Subcutaneous abdominal adipose tissue (tissue), 5 donors: Measurements from ENCODE around the gene PHLDB1.

Experiments
- H3K27ac ChIP-seq: one replicate; pipeline ENCODE4 v1.7.0; 2013; ENCODE audit warnings: low read depth, mild to moderate bottlenecking, inconsistent platforms, low read length, moderate library complexity
- H3K27me3 ChIP-seq, 5 donors: one replicate each; pipeline ENCODE4 v1.7.0; 2013; ENCODE audit warnings: low read length in 5 of 5, inconsistent platforms in 1 of 5; ENCODE audit not compliant: control insufficient read depth in 5 of 5, insufficient read depth in 4 of 5
- H3K36me3 ChIP-seq, 5 donors: one replicate each; pipeline ENCODE4 v1.7.0; 2013; ENCODE audit warnings: low read length in 5 of 5; ENCODE audit not compliant: control insufficient read depth in 5 of 5, insufficient read depth in 5 of 5
- H3K4me1 ChIP-seq, 5 donors: one replicate each; pipeline ENCODE4 v1.7.0; 2013; ENCODE audit warnings: low read length in 5 of 5, mild to moderate bottlenecking in 3 of 5, moderate library complexity in 1 of 5; ENCODE audit not compliant: control insufficient read depth in 5 of 5, insufficient read depth in 5 of 5
- H3K4me3 ChIP-seq, 5 donors: one replicate each; pipeline ENCODE4 v1.7.0; 2013; ENCODE audit warnings: low read length in 5 of 5, low read depth in 1 of 5
- H3K9ac ChIP-seq, 5 donors: one replicate each; pipeline ENCODE4 v1.7.0; 2013; ENCODE audit warnings: low read length in 5 of 5, mild to moderate bottlenecking in 4 of 5, moderate library complexity in 3 of 5
- H3K9me3 ChIP-seq, 5 donors: one replicate each; pipeline ENCODE4 v1.7.0; 2013; ENCODE audit warnings: low read length in 5 of 5; ENCODE audit not compliant: control insufficient read depth in 5 of 5
- donor health status: healthy.
- donor health status: healthy.
- donor health status: healthy.
- donor health status: healthy.
- donor health status: healthy.

PHLDB1 gene

GRCh38 chr11:118646393-118646792, 39.0 kb downstream of the PHLDB1 start:
- peak overlapping the region; percentile 91 for H3K27ac ChIP-seq
- no peak overlapping the region for H3K4me3 ChIP-seq
- peaks cover 24 to 75% (median 70%) of the 10 kb centered on the region in 5 donors for H3K4me1 ChIP-seq
- no peak overlapping the region for H3K9ac ChIP-seq
- H3K27me3 ChIP-seq = no peaks in the 10 kb centered on the region
- H3K36me3 ChIP-seq = peaks cover 7 to 96% (median 85%) of the 10 kb centered on the region in 5 donors
- H3K9me3 ChIP-seq = no peaks in the 10 kb centered on the region

- H3K4me1 ChIP-seq = peaks cover 23 to 56% (median 52%) of the 10 kb centered on the region in 5 donors
- peak overlapping the region; percentile 91 for H3K27ac ChIP-seq
- H3K36me3 ChIP-seq = peaks cover 8 to 96% (median 83%) of the 10 kb centered on the region in 5 donors
- no peak overlapping the region for H3K4me3 ChIP-seq
- H3K9ac ChIP-seq = peak overlapping the region in 2 of 5 donors; percentile 19 to 77
- H3K27me3 ChIP-seq = no peaks in the 10 kb centered on the region
- no peaks in the 10 kb centered on the region for H3K9me3 ChIP-seq
Measured at GRCh38 chr11:118648291-118648690, 40.9 kb downstream of the PHLDB1 start.

- Histone ChIP-seq H3K27me3 (no peaks in the 10 kb centered on the region), H3K4me1 (peaks cover 19 to 39% (median 36%) of the 10 kb centered on the region in 5 donors), H3K9ac (peak overlapping the region in 1 of 5 donors; percentile 3), H3K27ac (peak overlapping the region; percentile 91), H3K36me3 (peaks cover 14 to 92% (median 80%) of the 10 kb centered on the region in 5 donors), H3K9me3 (no peaks in the 10 kb centered on the region), H3K4me3 (no peak overlapping the region)
Measured at GRCh38 chr11:118649941-118650340, 42.5 kb downstream of the PHLDB1 start.

- no peaks in the 10 kb centered on the region for H3K9me3 ChIP-seq
- peaks cover 18 to 92% (median 80%) of the 10 kb centered on the region in 5 donors for H3K36me3 ChIP-seq
- no peak overlapping the region for H3K4me3 ChIP-seq
- H3K27ac ChIP-seq = peak overlapping the region; percentile 91
- no peaks in the 10 kb centered on the region for H3K27me3 ChIP-seq
- H3K9ac ChIP-seq = no peak overlapping the region
- H3K4me1 ChIP-seq = peaks cover 17 to 35% (median 32%) of the 10 kb centered on the region in 5 donors
Measured at GRCh38 chr11:118650366-118650765, 43.0 kb downstream of the PHLDB1 start.

- Histone ChIP-seq H3K4me3 (no peak overlapping the region), H3K4me1 (peaks cover 11 to 23% (median 18%) of the 10 kb centered on the region in 5 donors), H3K36me3 (peaks cover 16 to 95% (median 88%) of the 10 kb centered on the region in 5 donors), H3K9ac (no peak overlapping the region), H3K27me3 (no peaks in the 10 kb centered on the region), H3K27ac (no peak overlapping the region), H3K9me3 (no peaks in the 10 kb centered on the region)
Measured at GRCh38 chr11:118651820-118652219, 44.4 kb downstream of the PHLDB1 start.

GRCh38 chr11:118652681-118653181, 45.3 kb downstream of the PHLDB1 start:
- H3K4me3 ChIP-seq = no peak overlapping the region
- H3K27ac ChIP-seq = no peak overlapping the region
- no peaks in the 10 kb centered on the region for H3K9me3 ChIP-seq
- peaks cover 9 to 17% (median 15%) of the 10 kb centered on the region in 5 donors for H3K4me1 ChIP-seq
- no peak overlapping the region for H3K9ac ChIP-seq
- peaks cover 13 to 95% (median 93%) of the 10 kb centered on the region in 5 donors for H3K36me3 ChIP-seq
- no peaks in the 10 kb centered on the region for H3K27me3 ChIP-seq

- H3K27me3 ChIP-seq = no peaks in the 10 kb centered on the region
- H3K4me3 ChIP-seq = no peak overlapping the region
- H3K36me3 ChIP-seq = peaks cover 13 to 91% (median 87%) of the 10 kb centered on the region in 5 donors
Measured at GRCh38 chr11:118653684-118654390, 46.4 kb downstream of the PHLDB1 start.

GRCh38 chr11:118655486-118656190, 48.2 kb downstream of the PHLDB1 start:
- Histone ChIP-seq H3K27me3 (no peaks in the 10 kb centered on the region), H3K9me3 (no peaks in the 10 kb centered on the region), H3K4me3 (no peak overlapping the region), H3K36me3 (peaks cover 11 to 74% (median 70%) of the 10 kb centered on the region in 5 donors), H3K9ac (peak overlapping the region in 2 of 5 donors; percentile 8 to 30), H3K27ac (peak overlapping the region; percentile 42), H3K4me1 (peaks cover 4 to 31% (median 26%) of the 10 kb centered on the region in 5 donors)

More at GRCh38 chr11:118653684-118654390, 46.4 kb downstream of the PHLDB1 start:
- H3K4me1 ChIP-seq = peaks cover under 1 to 17% (median 14%) of the 10 kb centered on the region in 5 donors
- no peaks in the 10 kb centered on the region for H3K9me3 ChIP-seq
- no peak overlapping the region for H3K27ac ChIP-seq
- H3K9ac ChIP-seq = no peak overlapping the region

- peak overlapping the region; percentile 80 for H3K27ac ChIP-seq
- peaks cover 11 to 64% (median 60%) of the 10 kb centered on the region in 5 donors for H3K36me3 ChIP-seq
- H3K27me3 ChIP-seq = no peaks in the 10 kb centered on the region
Measured at GRCh38 chr11:118656563-118657165, 49.2 kb downstream of the PHLDB1 start.

More at GRCh38 chr11:118656563-118657165, 49.2 kb downstream of the PHLDB1 start:
- peaks cover 4 to 31% (median 26%) of the 10 kb centered on the region in 5 donors for H3K4me1 ChIP-seq
- no peak overlapping the region for H3K4me3 ChIP-seq
- no peak overlapping the region for H3K9ac ChIP-seq
- H3K9me3 ChIP-seq = no peaks in the 10 kb centered on the region
